GM12875 (cell line): ENCODE results near the gene CDIP1.

ENCODE experiments used
- H3K4me3 ChIP-seq: one replicate; pipeline ENCODE4 v1.5.1; 2011; ENCODE audit warnings: low read depth, low read length, control low read depth
- CTCF ChIP-seq: IDR thresholded peaks from 2 replicates; pipeline ENCODE4 v1.5.1; 2011; ENCODE audit warnings: low read depth, mild to moderate bottlenecking, control low read depth, inconsistent platforms, low read length, moderate library complexity, borderline replicate concordance; ENCODE audit not compliant: insufficient read depth

Gene CDIP1

GRCh38 chr16:4487955-4488498, 50.5 kb downstream of the CDIP1 start:
- TF ChIP-seq CTCF, result no peak
- no peak overlapping the region for H3K4me3 ChIP-seq

GRCh38 chr16:4486126-4486893, 52.3 kb downstream of the CDIP1 start:
- H3K4me3 ChIP-seq, result no peak overlapping the region
- no peak for TF ChIP-seq CTCF

- H3K4me3 ChIP-seq, result no peak overlapping the region
- no peak for TF ChIP-seq CTCF
Observed at GRCh38 chr16:4481963-4482362, 56.6 kb downstream of the CDIP1 start.

- H3K4me3 ChIP-seq, result no peak overlapping the region
- no peak for TF ChIP-seq CTCF
Observed at GRCh38 chr16:4481526-4481925, 57.0 kb downstream of the CDIP1 start.

- H3K4me3 ChIP-seq, result no peak overlapping the region
Observed at GRCh38 chr16:4477966-4478365, 60.6 kb downstream of the CDIP1 start.

GRCh38 chr16:4475880-4476788, 62.4 kb downstream of the CDIP1 start, which contains the start of gene HMOX2:
Gene HMOX2 (plus strand): TSS chr16:4476398. CDS start chr16:4505525, 29,127 bp downstream.
- peak; percentile 57 for TF ChIP-seq CTCF

More at GRCh38 chr16:4477966-4478365, 60.6 kb downstream of the CDIP1 start:
- no peak for TF ChIP-seq CTCF

More at GRCh38 chr16:4475880-4476788, 62.4 kb downstream of the CDIP1 start, which contains the start of gene HMOX2:
- peak within 1 kb of the TSS; percentile 94 for H3K4me3 ChIP-seq
